A549 (cell line): ENCODE data around the gene MAGI2. TPM values are rescaled to one million over a fixed set of nuclear protein-coding genes. Genes with fewer than 3 reads are reported as not detected.

Experiments
- ATAC-seq, 2 experiments: fragments of 200-7000 bp in 1 of 2; fragments of >200 bp in 1 of 2; cut with Nextera tagmentation in 1 of 2; cut with Tn5 transposase in 1 of 2; 3 replicates each; pipeline versions ENCODE4 v1.8.0 to v1.9.1; 2018 to 2020; ENCODE audit warnings: mild to moderate bottlenecking in 1 of 2, moderate library complexity in 1 of 2
- CTCF ChIA-PET: fragments of 300-600 bp; sonication (Branson Sonifier 250); formaldehyde crosslinking; extraction: SDS; loops from one replicate; lab custom pipeline; 2021; ENCODE audit warnings: antibody characterized with exemption, inconsistent platforms; lab: Yijun Ruan, JAX
- POLR2A ChIA-PET: fragments of 350-600 bp; formaldehyde crosslinking; extraction: SDS; loops from one replicate; lab custom pipeline; 2021; ENCODE audit warnings: antibody characterized with exemption, inconsistent platforms; lab: Yijun Ruan, JAX
- DNase-seq, 2 experiments: peaks; one replicate each; pipeline versions ENCODE4 v3.0.0 to v3.0.0-alpha.2; 2011 to 2016; ENCODE audit warnings: low read depth in 1 of 2, low spot score in 1 of 2
- FAIRE-seq: peaks from 2 replicates; lab custom pipeline; 2011; peaks lifted over from hg19 to GRCh38; lab: Jason Lieb, UNC
- H3K27ac ChIP-seq, 2 experiments: fragments of >200 bp; sonication (Bioruptor Twin); formaldehyde crosslinking; 3 replicates each; pipeline ENCODE4 v1.5.1; 2016 to 2017
- H3K4me1 ChIP-seq: fragments of >200 bp; sonication (Bioruptor Twin); formaldehyde crosslinking; 3 replicates; pipeline ENCODE4 v1.6.1; 2016
- H3K4me2 ChIP-seq: fragments of >200 bp; sonication (Bioruptor Twin); formaldehyde crosslinking; 3 replicates; pipeline ENCODE4 v1.6.1; 2016
- H3K4me3 ChIP-seq: fragments of >200 bp; sonication (Bioruptor Twin); formaldehyde crosslinking; 3 replicates; pipeline ENCODE4 v1.5.1; 2016
- H3K9me3 ChIP-seq: fragments of >200 bp; sonication (Bioruptor Twin); formaldehyde crosslinking; 3 replicates; pipeline ENCODE4 v1.6.1; 2016
- ATOH8 ChIP-seq: fragments of 250-450 bp; sonication (Bioruptor Pico); IDR thresholded peaks from 2 replicates; pipeline ENCODE4 v1.5.0; 2020; ENCODE audit warnings: low read depth, mild to moderate bottlenecking, moderate library complexity
- BHLHE40 ChIP-seq: IDR thresholded peaks from 2 replicates; pipeline ENCODE4 v1.6.1; 2012; ENCODE audit warnings: low read depth, low read length, inconsistent platforms
- CBX2 ChIP-seq: fragments of 200-600 bp; sonication (generic); IDR thresholded peaks from 2 replicates; pipeline ENCODE4 v1.6.1; 2016; ENCODE audit warnings: low read depth, mild to moderate bottlenecking, borderline replicate concordance
- EHMT2 ChIP-seq: fragments of 200-600 bp; sonication (generic); IDR thresholded peaks from 2 replicates; pipeline ENCODE4 v1.6.1; 2016; ENCODE audit warnings: antibody characterized with exemption, low read depth, mild to moderate bottlenecking, moderate library complexity
- EP300 ChIP-seq, 2 experiments: fragments of >200 bp; sonication (Bioruptor Twin); formaldehyde crosslinking; IDR thresholded peaks; 2 replicates in 1 of 2; 3 replicates in 1 of 2; pipeline ENCODE4 v1.6.1; 2016 to 2017
- FOSL2 ChIP-seq, 2 experiments: fragments of 450-650 bp in 1 of 2; fragments of >200 bp in 1 of 2; sonication (Bioruptor Twin) in 1 of 2; formaldehyde crosslinking; IDR thresholded peaks; 2 replicates each; pipeline versions ENCODE4 v1.5.0 to v1.6.1; 2016 to 2020; ENCODE audit warnings: mild to moderate bottlenecking in 1 of 2, moderate library complexity in 1 of 2
- FOXS1 ChIP-seq: fragments of 250-450 bp; sonication (Bioruptor Pico); IDR thresholded peaks from 2 replicates; pipeline ENCODE4 v1.5.0; 2020; ENCODE audit warnings: mild to moderate bottlenecking, moderate library complexity
- GATA3 ChIP-seq: IDR thresholded peaks from 2 replicates; pipeline ENCODE4 v1.6.1; 2012; ENCODE audit warnings: borderline replicate concordance
- HDAC2 ChIP-seq: fragments of 200-600 bp; sonication (generic); IDR thresholded peaks from 2 replicates; pipeline ENCODE4 v1.6.1; 2016
- HES2 ChIP-seq: fragments of >200 bp; sonication (Bioruptor Twin); formaldehyde crosslinking; IDR thresholded peaks from 2 replicates; pipeline ENCODE4 v1.6.1; 2016
- HOXB13 ChIP-seq: fragments of 250-450 bp; sonication (Bioruptor Pico); IDR thresholded peaks from 2 replicates; pipeline ENCODE4 v1.5.0; 2020; ENCODE audit warnings: low read depth, mild to moderate bottlenecking, moderate library complexity
- JUN ChIP-seq, 2 experiments: fragments of >200 bp; sonication (Bioruptor Twin); formaldehyde crosslinking; IDR thresholded peaks; 2 replicates in 1 of 2; 3 replicates in 1 of 2; pipeline ENCODE4 v1.6.1; 2016 to 2017
- KDM1A ChIP-seq: fragments of 200-600 bp; sonication (generic); IDR thresholded peaks from 2 replicates; pipeline ENCODE4 v1.6.1; 2016; ENCODE audit warnings: low read depth, mild to moderate bottlenecking
- MAFK ChIP-seq: fragments of 450-650 bp; IDR thresholded peaks from 2 replicates; pipeline ENCODE4 v1.6.1; 2014; ENCODE audit not compliant: partially characterized antibody
- POLR2A ChIP-seq: IDR thresholded peaks from 2 replicates; pipeline ENCODE4 v1.6.1; 2012; ENCODE audit warnings: mild to moderate bottlenecking, low read length
- POLR2AphosphoS2 ChIP-seq: conservative IDR thresholded peaks from 2 replicates; pipeline ENCODE4 v1.6.1; 2012; ENCODE audit warnings: low read length, improper control_type of control experiment, inconsistent platforms
- RARB ChIP-seq: fragments of 250-450 bp; sonication (Bioruptor Pico); IDR thresholded peaks from 2 replicates; pipeline ENCODE4 v1.8.0; 2021; ENCODE audit warnings: mild to moderate bottlenecking, moderate library complexity
- RCOR1 ChIP-seq: fragments of 150-350 bp; IDR thresholded peaks from 2 replicates; pipeline ENCODE4 v1.6.1; 2014; ENCODE audit warnings: antibody characterized with exemption, low read length, low read depth
- REST ChIP-seq: fragments of 200-600 bp; sonication (generic); IDR thresholded peaks from 2 replicates; pipeline ENCODE4 v1.6.1; 2016; ENCODE audit warnings: antibody characterized with exemption, mild to moderate bottlenecking, moderate library complexity
- SMC3 ChIP-seq: fragments of >200 bp; sonication (Bioruptor Twin); formaldehyde crosslinking; IDR thresholded peaks from 3 replicates; pipeline ENCODE4 v1.6.1; 2018; ENCODE audit warnings: inconsistent platforms
- TFCP2L1 ChIP-seq: fragments of 250-450 bp; sonication (Bioruptor Pico); IDR thresholded peaks from 2 replicates; pipeline ENCODE4 v1.5.0; 2021; ENCODE audit warnings: mild to moderate bottlenecking
- ZNF302 ChIP-seq: fragments of 250-450 bp; sonication (Bioruptor Pico); IDR thresholded peaks from 2 replicates; pipeline ENCODE4 v1.9.0; 2021; ENCODE audit warnings: inconsistent platforms, mild to moderate bottlenecking, moderate library complexity
- WGBS: methylation state at CpG from one replicate; pipeline ENCODE4 v1.1.6; 2017; ENCODE audit errors: missing lambda C conversion rate; 5-methylcytosine and 5-hydroxymethylcytosine counted together
- polyA plus RNA-seq, 4 experiments: library from polyadenylated mRNA; depleted of rRNA in 3 of 4; stranded (reverse); fragments of >200 nt; fragmentation: RNase III in 1 of 4; extraction: RNeasy Plus Mini Kit Qiagen cat#74134 plus additional on column Dnase treatment in 1 of 4; gene quantifications; 2 replicates in 3 of 4; 3 replicates in 1 of 4; pipeline ENCODE4 v1.2.3, GENCODE V29; 2011 to 2017
- TF ChIP-seq, protein P1 (sequence below): fragments of 250-450 bp; sonication (Bioruptor Pico); IDR thresholded peaks from 2 replicates; pipeline ENCODE4 v1.5.0; 2021; ENCODE audit warnings: mild to moderate bottlenecking, moderate library complexity, borderline replicate concordance

Gene MAGI2
- polyA plus RNA-seq, 2 of the 4 experiments (the other 2 are of a cell fraction) = 0.48 to 0.81 TPM

GRCh38 chr7:78234634-78235033 is 1218.8 kb downstream of the MAGI2 start:
- POLR2A ChIA-PET = no interaction called here
- Histone ChIP-seq H3K4me3 (no peak overlapping the region), H3K27ac (no peak overlapping the region), H3K9me3 (no peaks in the 10 kb centered on the region), H3K4me1 (no peaks in the 10 kb centered on the region), H3K4me2 (no peak overlapping the region)
- CTCF ChIA-PET = no interaction called here
- ATAC-seq (no peak), FAIRE-seq (no peak), DNase-seq (no peak)
- WGBS = under 1% methylated on average over 3 of the region's 3 CpGs
- no peak for TF ChIP-seq JUN (IDR thresholded peaks at IDR 0.05)
- TF ChIP-seq CBX2 = no peak
- TF ChIP-seq FOXS1 (CRISPR knock-in tag) = no peak
- no peak for TF ChIP-seq POLR2AphosphoS2
- TF ChIP-seq EHMT2 = no peak
- TF ChIP-seq FOSL2 (IDR thresholded peaks at IDR 0.05) = no peak
- TF ChIP-seq FOSL2 (CRISPR knock-in tag; IDR thresholded peaks at IDR 0.05) = no peak
- TF ChIP-seq HDAC2 = no peak
- TF ChIP-seq GATA3 = no peak
- TF ChIP-seq TFCP2L1 (CRISPR knock-in tag) = no peak

- TF ChIP-seq ZNF302 (no peak), RARB (no peak), HOXB13 (CRISPR knock-in tag) (no peak), TFCP2L1 (CRISPR knock-in tag) (no peak), POLR2A (no peak), KDM1A (no peak), RCOR1 (no peak), SMC3 (no peak), BHLHE40 (no peak), ATOH8 (CRISPR knock-in tag) (no peak), REST (no peak), MAFK (no peak), HES2 (no peak), EP300 (IDR thresholded peaks at IDR 0.05) (no peak)
- TF ChIP-seq, protein P1, sequence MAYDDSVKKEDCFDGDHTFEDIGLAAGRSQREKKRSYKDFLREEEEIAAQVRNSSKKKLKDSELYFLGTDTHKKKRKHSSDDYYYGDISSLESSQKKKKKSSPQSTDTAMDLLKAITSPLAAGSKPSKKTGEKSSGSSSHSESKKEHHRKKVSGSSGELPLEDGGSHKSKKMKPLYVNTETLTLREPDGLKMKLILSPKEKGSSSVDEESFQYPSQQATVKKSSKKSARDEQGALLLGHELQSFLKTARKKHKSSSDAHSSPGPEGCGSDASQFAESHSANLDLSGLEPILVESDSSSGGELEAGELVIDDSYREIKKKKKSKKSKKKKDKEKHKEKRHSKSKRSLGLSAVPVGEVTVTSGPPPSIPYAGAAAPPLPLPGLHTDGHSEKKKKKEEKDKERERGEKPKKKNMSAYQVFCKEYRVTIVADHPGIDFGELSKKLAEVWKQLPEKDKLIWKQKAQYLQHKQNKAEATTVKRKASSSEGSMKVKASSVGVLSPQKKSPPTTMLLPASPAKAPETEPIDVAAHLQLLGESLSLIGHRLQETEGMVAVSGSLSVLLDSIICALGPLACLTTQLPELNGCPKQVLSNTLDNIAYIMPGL (CRISPR knock-in tag) = no peak
- DNase-seq (no peak), FAIRE-seq (no peak), ATAC-seq (no peak)
- 0% methylated on average over 1 of the region's 1 CpG for WGBS
- ChIA-PET POLR2A (no interaction called here), CTCF (no interaction called here)
- Histone ChIP-seq H3K4me2 (no peak overlapping the region), H3K4me1 (no peaks in the 10 kb centered on the region), H3K9me3 (no peaks in the 10 kb centered on the region), H3K4me3 (no peak overlapping the region), H3K27ac (no peak overlapping the region)
These were observed 1220.7 kb downstream of the MAGI2 start for GRCh38 chr7:78232806-78233205.
